ENCODE results near the gene TBX3. TPM values are rescaled to one million over a fixed set of nuclear protein-coding genes. Genes with fewer than 3 reads are reported as not detected.

Gene TBX3
- total RNA-seq, 1 donor from 2014 or later, result 16.3 TPM

GRCh38 chr12:114662512-114663177 is 21.3 kb downstream of the TBX3 start:
- H3K36me3 Mint-ChIP-seq (ENCODE audit: insufficient read depth), result no peaks in the 10 kb centered on the region
- TF ChIP-seq CTCF (IDR thresholded peaks at IDR 0.05; ENCODE audit: unreplicated experiment), result peak; percentile 95
- H3K4me1 Mint-ChIP-seq (ENCODE audit: low read depth), result peaks cover 19% of the 10 kb centered on the region
- no peaks in the 10 kb centered on the region for H3K9me3 Mint-ChIP-seq (ENCODE audit: low read depth)
- peak; percentile 79 for DNase-seq (ENCODE audit: low spot score, unreplicated experiment)
- no peak overlapping the region for H3K27ac Mint-ChIP-seq
- peaks cover 36% of the 10 kb centered on the region for H3K27me3 Mint-ChIP-seq
- no peak overlapping the region for H3K4me3 Mint-ChIP-seq (ENCODE audit: low read depth)

GRCh38 chr12:114661245-114661644 is 22.7 kb downstream of the TBX3 start:
- H3K4me1 Mint-ChIP-seq (ENCODE audit: low read depth), result peaks cover 22% of the 10 kb centered on the region
- no peak for DNase-seq (ENCODE audit: low spot score, unreplicated experiment)
- no peak for TF ChIP-seq CTCF (IDR thresholded peaks at IDR 0.05; ENCODE audit: unreplicated experiment)
- H3K36me3 Mint-ChIP-seq (ENCODE audit: insufficient read depth), result no peaks in the 10 kb centered on the region
- no peaks in the 10 kb centered on the region for H3K9me3 Mint-ChIP-seq (ENCODE audit: low read depth)
- H3K27me3 Mint-ChIP-seq, result peaks cover 24% of the 10 kb centered on the region
- H3K4me3 Mint-ChIP-seq (ENCODE audit: low read depth), result no peak overlapping the region
- H3K27ac Mint-ChIP-seq, result no peak overlapping the region

- H3K36me3 Mint-ChIP-seq (ENCODE audit: insufficient read depth), result no peaks in the 10 kb centered on the region
- DNase-seq (ENCODE audit: low spot score, unreplicated experiment), result no peak
- no peak for TF ChIP-seq CTCF (IDR thresholded peaks at IDR 0.05; ENCODE audit: unreplicated experiment)
- no peaks in the 10 kb centered on the region for H3K9me3 Mint-ChIP-seq (ENCODE audit: low read depth)
- H3K27me3 Mint-ChIP-seq, result peaks cover 9% of the 10 kb centered on the region
- H3K4me1 Mint-ChIP-seq (ENCODE audit: low read depth), result peaks cover 27% of the 10 kb centered on the region
- H3K4me3 Mint-ChIP-seq (ENCODE audit: low read depth), result no peak overlapping the region
- no peak overlapping the region for H3K27ac Mint-ChIP-seq
These were observed 24.9 kb downstream of the TBX3 start for GRCh38 chr12:114659084-114659483.

GRCh38 chr12:114658002-114658441 is 26.0 kb downstream of the TBX3 start:
- TF ChIP-seq CTCF (IDR thresholded peaks at IDR 0.05; ENCODE audit: unreplicated experiment), result no peak
- Mint-ChIP-seq H3K27me3 (no peaks in the 10 kb centered on the region), H3K4me3 (ENCODE audit: low read depth) (no peak overlapping the region), H3K27ac (no peak overlapping the region), H3K9me3 (ENCODE audit: low read depth) (peaks cover 3% of the 10 kb centered on the region), H3K4me1 (ENCODE audit: low read depth) (peaks cover 27% of the 10 kb centered on the region), H3K36me3 (ENCODE audit: insufficient read depth) (no peaks in the 10 kb centered on the region)
- no peak for DNase-seq (ENCODE audit: low spot score, unreplicated experiment)

GRCh38 chr12:114657597-114657920 is 26.4 kb downstream of the TBX3 start:
- Mint-ChIP-seq H3K4me1 (ENCODE audit: low read depth) (peaks cover 27% of the 10 kb centered on the region), H3K4me3 (ENCODE audit: low read depth) (no peak overlapping the region), H3K27ac (no peak overlapping the region), H3K9me3 (ENCODE audit: low read depth) (peaks cover 3% of the 10 kb centered on the region), H3K27me3 (no peaks in the 10 kb centered on the region), H3K36me3 (ENCODE audit: insufficient read depth) (no peaks in the 10 kb centered on the region)
- no peak for TF ChIP-seq CTCF (IDR thresholded peaks at IDR 0.05; ENCODE audit: unreplicated experiment)
- no peak for DNase-seq (ENCODE audit: low spot score, unreplicated experiment)
